Colonic mucosa (tissue), 4 donors: Measurements from ENCODE around the gene GASK1B. TPM values are rescaled to one million over a fixed set of nuclear protein-coding genes. Genes with fewer than 3 reads are reported as not detected.

ENCODE experiments used
- DNase-seq: peaks from one replicate; pipeline ENCODE4 v3.0.0-alpha.2; 2020
- H3K27ac ChIP-seq: fragments of 200-600 bp; one replicate; pipeline ENCODE4 v1.8.0; 2021
- H3K27me3 ChIP-seq: fragments of 200-600 bp; one replicate; pipeline ENCODE4 v1.8.0; 2021
- H3K36me3 ChIP-seq: fragments of 200-600 bp; one replicate; pipeline ENCODE4 v1.8.0; 2021
- H3K4me1 ChIP-seq: fragments of 200-600 bp; one replicate; pipeline ENCODE4 v1.8.0; 2021; ENCODE audit warnings: mild to moderate bottlenecking
- H3K4me3 ChIP-seq: fragments of 200-600 bp; one replicate; pipeline ENCODE4 v1.8.0; 2021
- H3K9ac ChIP-seq, 2 donors: one replicate each; pipeline ENCODE4 v1.7.0; 2013; ENCODE audit warnings: control low read depth in 2 of 2, low read depth in 2 of 2, low read length in 2 of 2
- H3K9me3 ChIP-seq: fragments of 200-600 bp; one replicate; pipeline ENCODE4 v1.8.0; 2021
- intact Hi-C: fragments of 100-400 bp; cut with DNase I; formaldehyde crosslinking; loops from one replicate; pipeline ENCODE4 v1.14.1; 2022
- total RNA-seq, 2 donors: library from RNA; stranded (reverse); fragmentation: NEBNext Ultra II Directional in 1 of 2; extraction: Animal tissue kit (Norgen Biotek cat#: 25700) in 1 of 2; gene quantifications; one replicate each; pipeline ENCODE4 v1.2.1, GENCODE V29; 2021
- TF ChIP-seq, protein P1 (sequence below): fragments of 200-600 bp; IDR thresholded peaks from one replicate; pipeline ENCODE4 v1.8.0; 2022; ENCODE audit warnings: antibody characterized with exemption, mild to moderate bottlenecking
- donor health status: healthy.
- donor health status: DM: no; HTN: no; CAD: no.
- donor health status: DM: no; HTN: no; CAD: no.

Gene GASK1B
- total RNA-seq, 2 donors from 2014 or later: 13.6 to 18.0 TPM

DNA sequence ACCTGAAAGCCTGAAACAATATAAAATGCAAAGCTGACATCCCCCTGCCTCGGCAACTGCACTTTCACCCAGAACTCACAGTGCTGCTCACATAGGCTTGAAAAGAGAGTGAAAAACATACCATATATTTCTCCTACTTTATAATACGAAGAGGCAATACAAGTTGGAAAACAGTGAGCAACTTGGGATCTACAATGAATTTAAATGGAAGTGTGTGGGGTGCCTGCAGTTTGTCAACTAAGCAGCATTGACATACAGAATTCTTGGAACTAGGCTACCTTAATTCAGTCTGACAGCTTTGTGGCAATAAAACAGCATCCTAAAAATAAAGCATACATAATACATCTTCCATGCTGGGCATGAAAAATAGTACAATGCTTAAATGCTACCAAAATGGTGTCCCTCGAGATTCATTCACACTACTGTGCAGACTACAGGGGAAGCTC is 8.0 kb downstream of the GASK1B start:
- no peaks in the 10 kb centered on the region for H3K36me3 ChIP-seq
- no peak for DNase-seq
- peak overlapping the region; percentile 6 for H3K4me3 ChIP-seq
- H3K9ac ChIP-seq: no peak overlapping the region
- H3K27me3 ChIP-seq: no peaks in the 10 kb centered on the region
- intact Hi-C loops: no loop called here
- H3K27ac ChIP-seq: no peak overlapping the region
- H3K9me3 ChIP-seq: no peaks in the 10 kb centered on the region
- H3K4me1 ChIP-seq: no peaks in the 10 kb centered on the region
- TF ChIP-seq, protein P1, sequence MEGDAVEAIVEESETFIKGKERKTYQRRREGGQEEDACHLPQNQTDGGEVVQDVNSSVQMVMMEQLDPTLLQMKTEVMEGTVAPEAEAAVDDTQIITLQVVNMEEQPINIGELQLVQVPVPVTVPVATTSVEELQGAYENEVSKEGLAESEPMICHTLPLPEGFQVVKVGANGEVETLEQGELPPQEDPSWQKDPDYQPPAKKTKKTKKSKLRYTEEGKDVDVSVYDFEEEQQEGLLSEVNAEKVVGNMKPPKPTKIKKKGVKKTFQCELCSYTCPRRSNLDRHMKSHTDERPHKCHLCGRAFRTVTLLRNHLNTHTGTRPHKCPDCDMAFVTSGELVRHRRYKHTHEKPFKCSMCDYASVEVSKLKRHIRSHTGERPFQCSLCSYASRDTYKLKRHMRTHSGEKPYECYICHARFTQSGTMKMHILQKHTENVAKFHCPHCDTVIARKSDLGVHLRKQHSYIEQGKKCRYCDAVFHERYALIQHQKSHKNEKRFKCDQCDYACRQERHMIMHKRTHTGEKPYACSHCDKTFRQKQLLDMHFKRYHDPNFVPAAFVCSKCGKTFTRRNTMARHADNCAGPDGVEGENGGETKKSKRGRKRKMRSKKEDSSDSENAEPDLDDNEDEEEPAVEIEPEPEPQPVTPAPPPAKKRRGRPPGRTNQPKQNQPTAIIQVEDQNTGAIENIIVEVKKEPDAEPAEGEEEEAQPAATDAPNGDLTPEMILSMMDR: no peak

DNA sequence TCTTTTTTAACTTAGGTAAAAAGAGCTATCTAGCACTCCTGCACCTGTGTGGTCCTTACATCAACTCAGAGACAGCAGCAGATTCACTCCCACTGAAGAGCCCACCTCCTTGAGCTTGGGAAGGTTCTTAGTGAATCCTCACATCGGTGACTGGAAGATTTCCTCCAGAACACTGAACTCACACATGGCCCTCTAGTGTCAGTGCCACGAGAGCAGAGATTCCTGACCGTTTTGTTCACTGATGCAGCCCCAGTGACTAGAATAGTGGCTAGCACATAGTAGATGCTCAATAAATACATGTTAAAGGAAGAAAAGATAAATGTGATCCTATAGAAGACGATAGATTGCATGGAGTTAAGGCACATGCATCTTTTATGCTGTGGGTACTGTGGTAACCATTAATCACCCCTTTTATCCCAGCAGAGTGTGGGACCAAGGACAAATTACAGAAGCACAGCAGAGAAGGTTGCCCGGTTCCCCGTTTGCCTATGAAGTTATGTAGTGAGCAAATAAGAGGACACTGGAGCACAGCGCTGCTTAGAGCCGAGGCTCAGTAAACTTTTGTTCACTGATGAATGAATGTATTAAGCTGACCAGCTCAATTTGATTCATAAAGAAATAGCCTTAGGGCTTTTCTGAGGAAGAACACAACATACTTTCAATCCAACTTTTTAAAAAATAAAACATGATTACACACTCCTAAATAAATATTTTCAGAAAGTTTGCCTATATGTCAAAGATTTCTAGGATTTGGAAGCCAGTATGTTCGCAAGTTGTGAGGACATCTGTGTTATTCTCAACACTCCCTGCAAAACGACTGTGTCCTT is 8.7 kb downstream of the GASK1B start:
- H3K9ac ChIP-seq: no peak overlapping the region
- no peak for DNase-seq
- no peaks in the 10 kb centered on the region for H3K4me1 ChIP-seq
- intact Hi-C loops: no loop called here
- H3K36me3 ChIP-seq: no peaks in the 10 kb centered on the region
- H3K27ac ChIP-seq: no peak overlapping the region
- peak overlapping the region; percentile 6 for H3K4me3 ChIP-seq
- TF ChIP-seq, protein P1: no peak
- H3K9me3 ChIP-seq: no peaks in the 10 kb centered on the region
- no peaks in the 10 kb centered on the region for H3K27me3 ChIP-seq

DNA sequence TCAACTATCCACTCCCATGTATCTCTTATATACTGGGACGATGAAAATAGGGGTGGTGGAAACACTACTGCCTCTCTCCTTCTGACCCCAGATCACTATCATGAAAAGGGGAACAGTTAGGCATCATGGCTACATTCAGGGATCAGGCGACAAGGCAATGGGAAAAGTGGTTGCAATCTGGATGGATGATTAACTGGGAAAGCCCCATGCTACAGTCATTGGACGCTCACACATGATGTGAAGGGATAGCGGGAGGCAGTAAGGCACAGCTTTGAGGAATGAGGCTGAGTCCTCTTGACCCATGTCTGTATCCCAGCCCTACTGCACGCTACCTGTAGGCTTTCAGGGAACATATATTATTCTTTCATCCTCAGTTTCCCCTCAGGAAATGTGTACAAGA is 10.2 kb downstream of the GASK1B start:
- Histone ChIP-seq H3K27ac (no peak overlapping the region), H3K27me3 (no peaks in the 10 kb centered on the region), H3K9me3 (no peaks in the 10 kb centered on the region), H3K9ac (no peak overlapping the region), H3K4me1 (no peaks in the 10 kb centered on the region), H3K36me3 (no peaks in the 10 kb centered on the region), H3K4me3 (no peak overlapping the region)
- TF ChIP-seq, protein P1: no peak
- no peak for DNase-seq
- intact Hi-C loops: no loop called here

DNA sequence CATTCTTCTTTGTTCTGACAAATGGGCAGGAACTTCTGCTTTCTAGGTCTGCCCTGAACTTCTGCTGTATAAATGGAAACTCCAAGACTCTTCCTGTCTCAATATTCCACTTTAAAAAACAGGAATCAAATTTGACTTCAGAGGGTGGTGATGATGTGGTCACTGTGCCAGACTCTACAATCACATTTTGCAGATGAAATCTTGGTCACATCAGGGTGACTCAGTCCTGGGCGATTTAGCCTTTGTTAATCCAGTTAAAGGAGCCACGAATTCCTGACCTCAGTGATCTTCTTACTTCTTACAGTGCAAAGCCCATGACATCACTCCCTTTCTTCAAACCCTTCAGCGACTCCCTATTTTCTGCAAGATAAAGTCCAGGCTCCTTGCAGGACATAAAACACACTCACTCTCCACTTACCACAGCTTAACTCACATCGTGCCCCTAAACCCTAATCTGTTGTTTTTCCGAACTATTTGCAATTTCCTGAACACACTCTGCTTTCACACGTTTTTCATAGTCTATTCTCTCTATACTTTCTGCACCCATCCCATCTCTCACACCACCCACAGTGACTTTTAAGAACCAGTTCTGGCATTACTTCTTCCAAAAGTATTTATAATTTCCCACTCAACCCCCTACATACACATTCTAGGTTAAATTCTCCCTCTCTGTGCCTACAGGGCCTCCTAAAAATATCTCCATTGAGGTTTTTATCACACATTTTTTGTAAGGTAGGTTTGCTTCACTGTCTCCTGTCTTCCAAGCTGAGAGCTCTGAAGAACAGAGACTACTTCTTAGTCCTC is 11.1 kb downstream of the GASK1B start:
- no peak for DNase-seq
- Histone ChIP-seq H3K9me3 (no peaks in the 10 kb centered on the region), H3K4me3 (no peak overlapping the region), H3K27ac (peak overlapping the region; percentile 12), H3K9ac (no peak overlapping the region), H3K27me3 (no peaks in the 10 kb centered on the region), H3K4me1 (no peaks in the 10 kb centered on the region), H3K36me3 (no peaks in the 10 kb centered on the region)
- TF ChIP-seq, protein P1: no peak
- intact Hi-C loops: no loop called here

DNA sequence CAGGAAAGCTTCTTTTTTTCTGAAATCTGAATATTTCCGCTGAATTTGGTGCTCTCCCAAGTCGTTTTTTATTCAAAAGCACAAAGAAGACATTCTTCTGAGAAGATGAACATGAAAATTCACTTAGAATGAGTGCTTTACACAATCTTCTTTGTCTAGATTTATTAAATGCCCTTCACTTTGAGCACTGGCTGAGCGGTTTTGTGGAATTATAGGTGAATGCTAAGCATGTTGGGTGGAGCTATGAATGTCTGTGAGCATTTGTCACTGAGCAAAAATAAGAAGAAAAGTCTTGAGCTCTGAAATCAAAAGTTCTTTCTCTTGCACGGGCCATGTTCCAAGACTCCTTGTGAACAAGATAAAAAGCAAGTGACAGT is 13.1 kb downstream of the GASK1B start:
- TF ChIP-seq, protein P1: no peak
- Histone ChIP-seq H3K9me3 (no peaks in the 10 kb centered on the region), H3K4me3 (no peak overlapping the region), H3K36me3 (no peaks in the 10 kb centered on the region), H3K9ac (no peak overlapping the region), H3K27me3 (no peaks in the 10 kb centered on the region), H3K4me1 (no peaks in the 10 kb centered on the region), H3K27ac (no peak overlapping the region)
- intact Hi-C loops: no loop called here
- no peak for DNase-seq
